Measurements from ENCODE around the gene FEM1B. TPM values are rescaled to one million over a fixed set of nuclear protein-coding genes. Genes with fewer than 3 reads are reported as not detected.

Gene FEM1B
- total RNA-seq, 1 donor from 2014 or later = 46.7 TPM

DNA sequence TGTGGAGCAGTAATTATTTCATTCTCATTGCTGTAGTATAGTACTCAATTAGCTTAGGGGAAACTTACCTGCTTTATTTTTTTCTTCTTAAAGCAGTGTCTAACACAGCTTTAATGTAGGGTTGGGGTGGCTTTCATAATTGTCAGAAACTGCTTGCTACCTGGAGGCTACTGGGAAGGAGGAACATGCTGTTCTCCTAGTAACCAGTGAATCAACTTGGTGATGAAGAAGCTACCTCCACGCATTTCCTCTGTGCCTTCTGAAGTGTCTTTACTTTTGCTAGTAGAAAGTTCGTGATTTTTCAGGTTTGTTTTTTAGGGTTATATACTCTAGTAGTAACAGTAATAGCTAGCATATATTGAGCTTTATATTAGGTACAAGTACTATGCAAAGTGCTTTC is 11.5 kb downstream of the FEM1B start:
- H3K9me3 ChIP-seq (replicated peaks) = no peaks in the 10 kb centered on the region
- peaks cover 39% of the 10 kb centered on the region for H3K36me3 ChIP-seq
- peak overlapping the region; percentile 60 for H3K27ac ChIP-seq (replicated peaks)
- DNase-seq = no peak
- no peak overlapping the region for H3K4me3 ChIP-seq
- peaks cover 100% of the 10 kb centered on the region for H3K4me1 ChIP-seq
- H3K27me3 ChIP-seq (ENCODE audit: low read depth) = no peaks in the 10 kb centered on the region
- TF ChIP-seq, protein P1, sequence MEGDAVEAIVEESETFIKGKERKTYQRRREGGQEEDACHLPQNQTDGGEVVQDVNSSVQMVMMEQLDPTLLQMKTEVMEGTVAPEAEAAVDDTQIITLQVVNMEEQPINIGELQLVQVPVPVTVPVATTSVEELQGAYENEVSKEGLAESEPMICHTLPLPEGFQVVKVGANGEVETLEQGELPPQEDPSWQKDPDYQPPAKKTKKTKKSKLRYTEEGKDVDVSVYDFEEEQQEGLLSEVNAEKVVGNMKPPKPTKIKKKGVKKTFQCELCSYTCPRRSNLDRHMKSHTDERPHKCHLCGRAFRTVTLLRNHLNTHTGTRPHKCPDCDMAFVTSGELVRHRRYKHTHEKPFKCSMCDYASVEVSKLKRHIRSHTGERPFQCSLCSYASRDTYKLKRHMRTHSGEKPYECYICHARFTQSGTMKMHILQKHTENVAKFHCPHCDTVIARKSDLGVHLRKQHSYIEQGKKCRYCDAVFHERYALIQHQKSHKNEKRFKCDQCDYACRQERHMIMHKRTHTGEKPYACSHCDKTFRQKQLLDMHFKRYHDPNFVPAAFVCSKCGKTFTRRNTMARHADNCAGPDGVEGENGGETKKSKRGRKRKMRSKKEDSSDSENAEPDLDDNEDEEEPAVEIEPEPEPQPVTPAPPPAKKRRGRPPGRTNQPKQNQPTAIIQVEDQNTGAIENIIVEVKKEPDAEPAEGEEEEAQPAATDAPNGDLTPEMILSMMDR (IDR thresholded peaks at IDR 0.05; ENCODE audit: borderline replicate concordance) = no peak
- intact Hi-C loops (cut with micrococcal nuclease) = no loop called here

DNA sequence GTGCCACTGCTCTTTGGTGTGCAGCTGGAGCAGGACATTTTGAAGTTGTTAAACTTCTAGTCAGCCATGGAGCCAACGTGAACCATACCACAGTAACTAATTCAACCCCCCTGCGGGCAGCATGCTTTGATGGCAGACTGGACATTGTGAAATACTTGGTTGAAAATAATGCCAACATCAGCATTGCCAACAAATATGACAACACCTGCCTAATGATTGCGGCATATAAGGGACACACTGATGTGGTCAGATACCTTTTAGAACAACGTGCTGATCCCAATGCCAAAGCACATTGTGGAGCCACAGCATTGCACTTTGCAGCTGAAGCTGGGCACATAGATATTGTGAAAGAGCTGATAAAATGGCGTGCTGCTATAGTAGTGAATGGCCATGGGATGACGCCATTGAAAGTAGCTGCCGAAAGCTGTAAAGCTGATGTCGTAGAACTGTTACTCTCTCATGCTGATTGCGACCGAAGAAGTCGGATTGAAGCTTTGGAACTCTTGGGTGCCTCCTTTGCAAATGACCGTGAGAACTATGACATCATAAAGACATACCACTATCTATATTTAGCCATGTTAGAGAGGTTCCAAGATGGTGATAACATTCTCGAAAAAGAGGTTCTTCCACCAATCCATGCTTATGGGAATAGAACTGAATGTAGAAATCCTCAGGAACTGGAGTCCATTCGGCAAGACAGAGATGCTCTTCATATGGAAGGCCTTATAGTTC is 12.2 kb downstream of the FEM1B start:
- Histone ChIP-seq H3K27ac (replicated peaks) (peak overlapping the region; percentile 60), H3K9me3 (replicated peaks) (no peaks in the 10 kb centered on the region), H3K27me3 (ENCODE audit: low read depth) (no peaks in the 10 kb centered on the region), H3K36me3 (peaks cover 33% of the 10 kb centered on the region), H3K4me3 (no peak overlapping the region), H3K4me1 (peaks cover 99% of the 10 kb centered on the region)
- intact Hi-C loops (cut with micrococcal nuclease) = loop anchor here (10.0 kb wide), 1 partner anchor 45 kb away; no protein-coding TSS in a partner anchor
- no peak for DNase-seq
- TF ChIP-seq, protein P1 (IDR thresholded peaks at IDR 0.05; ENCODE audit: borderline replicate concordance) = no peak

DNA sequence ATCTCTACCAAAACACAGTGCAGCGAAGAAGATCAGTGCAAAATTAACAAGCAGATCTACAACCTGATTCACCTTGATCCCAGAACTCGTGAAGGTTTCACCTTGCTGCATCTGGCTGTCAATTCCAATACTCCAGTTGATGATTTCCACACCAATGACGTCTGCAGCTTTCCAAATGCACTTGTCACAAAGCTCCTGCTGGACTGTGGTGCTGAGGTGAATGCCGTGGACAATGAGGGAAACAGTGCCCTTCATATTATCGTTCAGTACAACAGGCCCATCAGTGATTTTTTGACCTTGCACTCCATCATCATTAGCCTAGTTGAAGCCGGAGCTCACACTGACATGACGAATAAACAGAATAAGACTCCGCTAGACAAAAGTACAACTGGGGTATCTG is 13.2 kb downstream of the FEM1B start:
- Histone ChIP-seq H3K4me3 (no peak overlapping the region), H3K9me3 (replicated peaks) (no peaks in the 10 kb centered on the region), H3K27ac (replicated peaks) (peak overlapping the region; percentile 60), H3K4me1 (peaks cover 99% of the 10 kb centered on the region), H3K36me3 (peaks cover 30% of the 10 kb centered on the region), H3K27me3 (ENCODE audit: low read depth) (no peaks in the 10 kb centered on the region)
- TF ChIP-seq, protein P1 (IDR thresholded peaks at IDR 0.05; ENCODE audit: borderline replicate concordance) = no peak
- intact Hi-C loops (cut with micrococcal nuclease) = loop anchor here (10.0 kb wide), 1 partner anchor 46 kb away; no protein-coding TSS in a partner anchor
- DNase-seq = no peak

DNA sequence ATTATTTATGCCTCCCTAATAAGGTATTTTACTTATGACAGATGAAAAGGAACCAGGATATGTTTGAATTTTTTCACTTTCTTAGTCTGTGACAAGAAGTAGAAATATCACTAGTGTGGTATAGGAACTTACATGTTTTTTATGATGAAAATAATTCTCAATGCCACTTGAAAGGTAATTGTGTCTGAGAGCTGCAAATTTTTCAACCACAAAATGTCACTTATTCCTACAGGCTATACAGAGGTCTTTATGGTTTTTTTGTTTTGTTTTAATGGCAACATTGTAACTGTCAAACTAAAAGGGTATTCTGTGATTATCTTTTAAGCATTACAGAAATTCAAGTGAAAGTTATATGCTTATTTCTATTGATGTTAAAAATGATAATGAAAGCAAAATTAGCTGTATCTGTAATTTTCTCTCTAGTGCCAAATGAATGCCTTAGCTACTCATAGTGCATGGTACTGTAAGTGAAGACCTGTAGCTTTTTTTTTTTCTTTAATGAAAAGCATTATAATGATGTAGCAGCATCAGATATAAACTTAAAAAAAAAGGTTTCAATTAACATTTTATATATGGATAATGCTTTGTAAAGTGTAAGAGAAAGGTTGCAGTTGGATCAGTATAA is 14.7 kb downstream of the FEM1B start:
- no peak for DNase-seq
- Histone ChIP-seq H3K27ac (replicated peaks) (peak overlapping the region; percentile 60), H3K4me1 (peaks cover 95% of the 10 kb centered on the region), H3K27me3 (ENCODE audit: low read depth) (no peaks in the 10 kb centered on the region), H3K9me3 (replicated peaks) (no peaks in the 10 kb centered on the region), H3K36me3 (peaks cover 30% of the 10 kb centered on the region), H3K4me3 (no peak overlapping the region)
- intact Hi-C loops (cut with micrococcal nuclease) = loop anchor here (10.0 kb wide), 1 partner anchor 47 kb away; no protein-coding TSS in a partner anchor
- TF ChIP-seq, protein P1 (IDR thresholded peaks at IDR 0.05; ENCODE audit: borderline replicate concordance) = no peak

DNA sequence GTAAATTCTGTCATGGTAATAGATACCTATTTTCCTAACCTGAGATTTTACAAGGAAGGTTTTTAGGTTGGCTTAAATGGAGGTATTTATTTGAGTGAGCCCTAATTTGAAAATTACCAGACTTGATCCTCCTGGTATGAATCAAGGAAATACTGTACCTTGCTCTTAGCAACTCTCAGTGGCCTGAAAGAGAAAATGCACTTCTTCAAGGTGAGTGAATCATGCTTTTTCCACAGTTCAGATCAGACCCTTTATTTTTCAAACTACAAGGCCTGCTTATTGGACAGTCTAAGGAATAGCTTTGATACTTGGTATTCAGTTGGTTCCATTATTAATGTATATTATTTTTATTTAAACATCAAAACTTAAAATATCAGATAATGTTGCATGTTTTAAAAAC is 15.4 kb downstream of the FEM1B start:
- no peak for DNase-seq
- peaks cover 30% of the 10 kb centered on the region for H3K36me3 ChIP-seq
- H3K4me1 ChIP-seq = peaks cover 88% of the 10 kb centered on the region
- H3K9me3 ChIP-seq (replicated peaks) = no peaks in the 10 kb centered on the region
- TF ChIP-seq, protein P1 (IDR thresholded peaks at IDR 0.05; ENCODE audit: borderline replicate concordance) = no peak
- H3K27ac ChIP-seq (replicated peaks) = peak overlapping the region; percentile 60
- H3K4me3 ChIP-seq = no peak overlapping the region
- H3K27me3 ChIP-seq (ENCODE audit: low read depth) = no peaks in the 10 kb centered on the region
- intact Hi-C loops (cut with micrococcal nuclease) = loop anchor here (10.0 kb wide), 1 partner anchor 48 kb away; no protein-coding TSS in a partner anchor
